HG03066 (cell line): ENCODE results near the gene CLASP1.
"Not testable (repeated sequence)": the region's sequence is repeated elsewhere in the genome, so short reads cannot be mapped to it uniquely, and the experiment has no call there.

Experiments
- ATAC-seq: cut with Tn5 transposase; IDR thresholded peaks from one replicate; pipeline ENCODE4 v1.9.1; 2021; ENCODE audit warnings: low read depth; ENCODE audit not compliant: unreplicated experiment

CLASP1 gene

GRCh38 chr2:121298476-121298875, 350.8 kb downstream of the CLASP1 start:
- no peak for ATAC-seq

- not testable (repeated sequence) for ATAC-seq
Measured at GRCh38 chr2:121297866-121298265, 351.4 kb downstream of the CLASP1 start.

- ATAC-seq, result no peak
Measured at GRCh38 chr2:121297217-121297830, 351.9 kb downstream of the CLASP1 start.

- no peak for ATAC-seq
Measured at GRCh38 chr2:121295911-121296650, 353.2 kb downstream of the CLASP1 start.

GRCh38 chr2:121294881-121295840, 354.1 kb downstream of the CLASP1 start:
- no peak for ATAC-seq

- no peak for ATAC-seq
Measured at GRCh38 chr2:121293450-121294325, 355.6 kb downstream of the CLASP1 start.

GRCh38 chr2:121291251-121291580, 358.0 kb downstream of the CLASP1 start:
- ATAC-seq, result no peak

- ATAC-seq, result no peak
Measured at GRCh38 chr2:121289271-121289670, 360.0 kb downstream of the CLASP1 start.

- ATAC-seq, result no peak
Measured at GRCh38 chr2:121288454-121289231, 360.6 kb downstream of the CLASP1 start.

GRCh38 chr2:121287956-121288355, 361.3 kb downstream of the CLASP1 start:
- ATAC-seq, result no peak
